ENCODE results near the gene RRP9.
"Not testable (repeated sequence)": the region's sequence is repeated elsewhere in the genome, so short reads cannot be mapped to it uniquely, and the experiment has no call there.

The RRP9 gene

DNA sequence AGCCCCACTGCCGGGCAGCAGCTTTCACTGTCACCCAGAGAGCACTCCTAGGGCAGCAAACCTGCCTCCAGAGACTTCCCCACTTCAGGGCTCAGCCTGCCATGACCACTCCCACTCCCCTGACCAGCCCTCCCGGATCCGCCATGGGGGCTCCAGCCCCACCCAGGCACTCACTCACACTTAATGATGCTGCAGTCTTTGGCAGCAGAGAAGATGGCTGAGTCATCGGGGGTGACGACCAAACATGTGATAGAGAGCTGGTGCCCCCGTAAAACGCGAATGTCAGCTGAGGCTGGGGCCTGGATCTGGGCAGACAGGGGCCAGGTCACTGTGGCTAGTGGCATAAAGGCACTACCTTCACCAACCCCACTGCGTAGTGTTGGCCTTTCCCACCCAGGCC, 4.7 kb downstream of the RRP9 start:
- DNase-seq = no peak

DNA sequence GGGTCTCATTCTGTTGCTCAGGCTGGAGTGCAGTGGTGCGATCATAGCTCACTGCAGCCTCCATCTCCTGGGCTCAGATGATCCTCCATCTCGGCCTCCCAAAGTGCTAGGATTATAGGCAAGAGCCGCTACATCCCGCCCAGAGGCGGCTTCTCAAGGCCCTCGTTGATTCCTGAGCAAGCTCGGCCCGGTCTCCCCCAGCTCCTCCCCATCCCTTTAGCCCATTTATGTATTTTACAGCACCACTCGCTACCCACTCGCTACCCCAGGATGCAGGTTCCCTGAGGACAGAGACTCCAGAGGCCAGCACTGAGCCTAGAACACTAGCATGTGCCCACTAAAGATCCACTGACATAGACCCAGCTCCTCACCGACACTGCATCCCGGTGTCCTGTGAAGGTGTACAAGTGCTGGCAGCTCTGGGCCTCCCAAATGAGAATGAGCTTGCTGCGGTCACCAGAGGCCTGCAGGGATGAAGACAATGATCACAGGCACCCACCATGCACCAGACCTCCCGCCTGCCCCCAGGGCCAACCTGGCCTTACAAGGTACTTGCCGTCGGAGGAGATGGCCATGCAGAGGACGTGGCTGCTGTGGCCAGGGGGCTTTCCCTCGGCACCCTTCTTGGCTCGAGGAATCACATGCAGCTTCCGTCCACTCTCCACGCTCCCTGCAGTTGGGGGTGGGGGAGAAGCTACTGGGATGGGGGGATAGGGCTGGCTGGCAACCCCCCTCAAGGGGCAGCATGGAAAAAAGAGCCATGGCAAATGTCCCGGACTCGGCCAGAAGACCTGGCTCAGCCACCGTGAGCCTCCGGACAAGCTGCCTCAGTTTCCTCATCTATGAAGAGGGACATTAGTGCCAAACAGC, 5.6 kb downstream of the RRP9 start:
- no peak for DNase-seq

DNA sequence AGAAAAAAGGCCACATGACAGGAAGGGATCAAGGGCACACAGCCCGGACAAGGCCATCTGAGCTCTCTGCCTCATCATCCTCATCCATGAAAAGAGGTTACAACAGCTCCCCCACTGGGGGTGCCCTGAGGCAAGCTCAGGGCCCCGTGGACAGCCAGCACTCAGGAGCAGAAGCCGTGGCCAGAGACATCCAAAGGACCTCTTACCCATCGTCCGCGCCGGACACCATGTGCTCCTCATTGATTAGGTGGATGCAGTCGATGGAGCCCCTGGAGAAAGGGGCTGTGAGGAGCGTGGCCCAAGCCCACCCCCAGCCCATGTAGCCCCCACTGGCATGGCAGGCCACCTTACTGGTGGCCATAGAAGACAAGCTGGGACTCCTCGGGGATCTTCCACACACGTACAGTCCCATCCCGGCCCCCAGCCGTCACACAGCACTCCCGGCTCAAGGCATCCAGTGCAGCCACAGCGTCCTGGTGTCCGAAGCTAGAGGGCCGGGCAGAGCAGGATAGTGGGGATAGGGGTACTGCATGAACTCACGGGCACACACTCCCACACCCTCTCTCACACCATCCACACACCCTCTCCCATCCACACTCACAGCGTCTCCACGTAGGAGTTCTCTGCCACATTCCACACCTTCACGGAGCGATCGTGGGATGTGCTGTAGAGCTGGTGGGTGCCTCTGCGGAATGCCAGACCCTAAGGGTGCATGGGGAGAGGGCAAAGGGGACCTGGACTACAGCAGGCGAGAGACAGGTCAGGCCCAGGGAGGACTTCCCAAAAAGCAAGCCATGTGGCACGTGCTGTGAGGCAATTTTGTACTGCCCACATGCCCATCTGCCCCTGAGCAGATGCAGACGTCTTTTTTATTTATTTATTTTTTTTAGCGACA, 6.5 kb downstream of the RRP9 start:
- DNase-seq = no peak

DNA sequence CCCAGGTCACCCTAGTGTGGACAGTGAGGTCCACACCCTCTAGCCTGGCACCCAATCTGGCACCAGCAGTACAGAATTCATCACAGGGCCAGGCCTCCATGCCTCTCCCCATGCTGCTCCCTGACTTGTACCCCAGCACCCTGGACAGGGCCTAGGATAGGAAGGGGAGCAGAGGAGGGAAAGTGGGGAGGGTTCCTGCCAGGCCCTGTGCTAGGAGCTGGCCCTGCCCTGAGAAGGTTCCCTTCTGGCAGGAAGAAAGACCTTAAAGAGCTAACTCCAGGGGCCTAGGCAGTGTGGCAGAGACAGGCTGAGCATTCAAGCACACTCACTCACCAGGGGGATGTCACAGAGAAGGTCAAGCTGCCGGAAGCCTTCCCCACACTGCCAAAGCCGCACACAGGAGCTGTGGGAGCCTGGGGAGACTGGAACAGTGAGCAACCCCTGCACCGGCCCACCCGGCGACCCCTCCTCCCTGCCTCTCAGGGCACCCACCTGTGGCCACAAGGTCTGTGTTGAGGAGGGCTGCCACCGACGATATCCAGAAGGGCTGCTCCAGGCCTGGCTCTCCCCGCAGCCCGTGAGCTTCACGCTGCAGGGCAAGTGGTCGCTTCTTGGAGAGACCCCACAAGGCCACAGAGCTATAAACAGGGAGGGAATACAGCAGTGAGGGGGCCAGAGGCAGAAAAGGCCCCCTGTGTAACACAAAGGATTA, 7.4 kb downstream of the RRP9 start:
- DNase-seq = no peak

DNA sequence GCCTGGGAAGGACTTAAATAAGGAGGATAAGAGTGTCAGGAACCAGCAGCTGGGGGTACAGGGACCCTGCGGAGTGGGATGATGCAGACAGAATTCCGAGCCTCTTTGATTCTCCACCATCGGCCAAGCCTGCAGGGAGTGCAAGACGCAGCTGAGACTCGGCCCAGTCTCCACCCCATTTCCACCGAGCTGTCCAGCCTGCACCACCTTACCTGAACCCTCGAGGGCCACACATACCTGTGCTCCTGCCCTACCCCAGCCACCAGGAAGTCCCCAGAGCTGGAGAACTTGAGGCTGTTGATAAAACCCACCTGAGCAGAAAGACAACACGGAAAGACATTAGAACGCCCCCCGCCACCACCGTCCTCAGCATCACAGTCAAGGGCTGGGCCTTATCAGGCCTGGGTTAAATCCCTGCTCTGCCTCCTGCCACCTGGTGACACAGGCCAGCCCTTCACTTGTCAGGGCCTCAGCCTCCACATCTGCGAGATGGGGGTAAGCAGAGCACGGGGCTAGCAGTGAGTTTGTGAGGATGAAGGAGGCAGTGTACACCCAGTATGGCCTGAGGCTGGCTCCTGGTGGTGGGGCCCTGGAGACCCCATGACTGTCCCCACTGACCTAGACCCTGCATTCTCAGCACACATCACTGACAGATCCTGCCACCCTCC, 8.1 kb downstream of the RRP9 start:
- DNase-seq = no peak

DNA sequence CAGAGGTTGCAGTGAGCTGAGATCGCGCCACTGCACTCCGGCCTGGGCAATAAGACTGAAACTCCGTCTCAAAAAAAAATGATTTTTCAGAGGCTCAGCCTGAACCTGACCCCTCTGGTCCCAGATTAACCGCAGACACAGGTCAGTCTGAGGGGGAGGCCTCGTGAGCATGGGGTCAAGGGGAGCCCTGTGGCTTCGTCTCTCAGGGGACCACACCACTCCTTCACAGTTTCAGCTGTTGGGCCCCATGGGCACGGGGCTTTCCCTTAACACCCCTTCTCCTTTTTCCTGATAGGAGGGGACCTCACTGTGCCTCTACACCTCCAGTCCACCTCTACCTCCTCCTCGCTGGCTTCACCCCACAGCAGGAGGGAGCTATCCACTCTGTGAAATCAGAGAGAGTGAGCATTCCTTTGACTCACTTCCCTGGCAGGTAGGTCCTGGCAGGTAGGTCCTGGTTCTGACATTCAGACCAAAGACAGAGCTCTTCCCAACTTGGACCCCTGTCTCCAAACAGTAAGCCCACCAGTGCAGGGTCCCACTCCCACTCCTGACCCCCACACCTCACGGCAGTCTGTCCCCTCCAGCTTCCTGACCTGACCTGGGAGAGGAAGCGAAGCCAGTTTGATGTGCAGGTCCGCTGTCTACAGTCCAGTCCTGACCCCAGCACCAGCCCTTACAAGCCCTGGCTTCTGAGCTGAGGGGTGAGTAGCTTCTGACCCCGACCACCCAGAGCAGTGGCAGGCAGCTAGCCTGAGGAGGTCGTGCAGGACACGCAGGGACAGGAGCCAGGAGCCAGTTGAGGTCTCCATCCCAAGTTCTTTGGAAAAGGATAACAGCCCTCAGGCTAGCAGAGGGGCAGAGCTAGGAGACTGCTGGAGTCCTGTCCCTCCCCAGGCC, 9.0 kb downstream of the RRP9 start:
- no peak for DNase-seq

DNA sequence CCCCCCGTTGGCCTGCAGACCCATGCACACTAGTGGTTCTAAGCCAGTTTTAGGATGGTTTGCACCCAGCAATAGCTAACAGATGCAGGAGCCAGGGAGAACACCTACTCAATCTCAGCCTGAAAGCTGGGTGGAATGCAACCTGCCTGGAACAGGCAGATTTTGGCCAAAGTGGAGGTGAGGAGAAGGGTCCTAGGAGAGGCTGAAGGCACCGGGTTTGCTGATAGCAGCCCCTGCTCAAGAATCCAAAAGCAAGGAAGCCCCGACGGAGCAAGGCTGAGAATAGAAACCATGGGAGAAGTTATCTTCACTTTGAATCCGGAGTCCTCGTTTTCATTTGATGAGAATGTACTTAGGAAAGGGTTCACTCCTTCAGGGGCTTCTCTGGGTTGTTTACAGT, 9.9 kb downstream of the RRP9 start:
- no peak for DNase-seq

DNA sequence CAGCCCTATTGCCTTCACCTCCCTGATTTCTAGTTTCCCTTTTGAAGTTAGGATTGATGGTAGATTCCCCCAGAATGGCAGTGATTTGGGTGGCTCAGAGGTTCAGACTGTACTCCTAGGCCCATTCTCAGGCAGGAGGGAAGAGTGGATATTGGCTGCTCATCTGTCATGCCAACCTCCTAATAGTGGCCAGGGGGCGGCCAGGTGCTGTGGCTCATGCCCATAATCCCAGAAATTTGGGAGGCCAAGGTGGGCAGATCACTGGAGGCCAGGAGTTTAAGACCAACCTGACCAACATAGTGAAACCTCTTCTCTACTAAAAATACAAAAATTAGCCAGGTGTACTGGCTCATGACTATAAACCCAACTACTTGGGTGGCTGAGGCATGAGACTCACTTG, 11.3 kb downstream of the RRP9 start:
- DNase-seq = no peak

DNA sequence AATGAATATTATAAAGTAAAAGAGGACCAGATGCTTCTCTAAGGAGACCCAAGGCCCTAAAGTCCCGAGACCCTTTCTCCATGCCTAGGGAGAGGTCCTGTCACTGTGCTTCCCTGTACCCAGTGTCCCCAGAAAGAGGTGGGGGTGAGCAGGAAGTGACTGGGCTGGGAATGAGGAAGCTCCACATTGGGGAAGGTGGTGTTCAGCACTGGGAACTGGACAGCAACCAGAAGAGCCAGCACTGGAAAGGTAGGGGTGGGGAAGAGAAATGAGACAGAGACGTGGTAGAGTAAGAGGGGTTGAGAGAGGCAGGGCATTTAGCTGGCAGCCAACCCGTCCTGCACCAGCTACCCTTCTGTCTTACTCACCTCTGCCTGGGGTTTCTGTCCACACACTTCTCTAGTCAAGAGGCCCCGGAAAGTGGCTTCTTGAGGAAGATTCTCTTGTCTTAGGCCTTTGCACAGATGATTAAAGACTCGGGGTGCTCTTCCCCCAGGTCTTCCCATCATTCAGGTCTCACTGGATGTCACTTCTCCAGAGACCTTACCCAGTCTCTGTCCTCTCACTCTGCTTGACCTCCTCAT, 12.2 kb downstream of the RRP9 start:
- no peak for DNase-seq

DNA sequence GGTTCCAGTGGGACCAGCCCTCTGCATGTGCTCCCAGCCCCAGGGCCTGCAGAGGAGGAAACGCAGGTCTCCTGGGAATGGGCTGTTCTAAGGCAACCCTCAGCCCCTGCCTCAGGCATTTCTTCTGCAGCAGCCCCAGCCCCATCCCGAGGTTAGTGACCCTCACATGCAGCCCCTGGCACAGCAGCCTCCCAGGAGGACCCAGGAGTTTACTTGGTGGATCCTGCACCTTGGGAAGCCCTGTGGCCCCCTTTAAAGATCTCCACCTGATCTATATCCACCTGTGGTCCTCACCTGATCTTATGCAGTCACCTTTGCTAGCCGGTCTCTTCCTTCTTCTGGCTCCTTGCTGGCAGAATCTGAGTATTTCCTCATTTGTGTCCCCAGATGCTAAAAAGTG, 12.7 kb downstream of the RRP9 start:
- DNase-seq = not testable (repeated sequence)

DNA sequence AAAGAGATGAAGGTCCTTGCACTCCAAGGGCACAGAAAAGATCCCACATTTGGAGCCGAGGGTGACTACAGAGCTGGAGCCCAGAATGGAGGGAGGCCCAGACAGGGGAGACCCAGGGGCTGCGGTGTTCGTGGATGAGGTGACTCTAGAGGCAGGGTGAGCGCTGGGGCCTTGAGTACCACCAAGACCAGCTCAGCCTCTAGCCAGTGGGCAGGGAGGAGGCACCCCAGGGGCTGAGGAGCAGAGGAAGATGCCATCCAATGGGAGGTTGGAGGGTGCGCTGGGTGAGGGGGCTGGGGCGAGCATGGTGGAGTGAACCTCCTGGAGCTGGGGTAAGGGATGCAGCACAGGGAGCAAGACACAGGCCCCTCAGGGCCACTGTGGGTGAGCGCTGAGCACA, 13.3 kb downstream of the RRP9 start:
- DNase-seq = no peak

DNA sequence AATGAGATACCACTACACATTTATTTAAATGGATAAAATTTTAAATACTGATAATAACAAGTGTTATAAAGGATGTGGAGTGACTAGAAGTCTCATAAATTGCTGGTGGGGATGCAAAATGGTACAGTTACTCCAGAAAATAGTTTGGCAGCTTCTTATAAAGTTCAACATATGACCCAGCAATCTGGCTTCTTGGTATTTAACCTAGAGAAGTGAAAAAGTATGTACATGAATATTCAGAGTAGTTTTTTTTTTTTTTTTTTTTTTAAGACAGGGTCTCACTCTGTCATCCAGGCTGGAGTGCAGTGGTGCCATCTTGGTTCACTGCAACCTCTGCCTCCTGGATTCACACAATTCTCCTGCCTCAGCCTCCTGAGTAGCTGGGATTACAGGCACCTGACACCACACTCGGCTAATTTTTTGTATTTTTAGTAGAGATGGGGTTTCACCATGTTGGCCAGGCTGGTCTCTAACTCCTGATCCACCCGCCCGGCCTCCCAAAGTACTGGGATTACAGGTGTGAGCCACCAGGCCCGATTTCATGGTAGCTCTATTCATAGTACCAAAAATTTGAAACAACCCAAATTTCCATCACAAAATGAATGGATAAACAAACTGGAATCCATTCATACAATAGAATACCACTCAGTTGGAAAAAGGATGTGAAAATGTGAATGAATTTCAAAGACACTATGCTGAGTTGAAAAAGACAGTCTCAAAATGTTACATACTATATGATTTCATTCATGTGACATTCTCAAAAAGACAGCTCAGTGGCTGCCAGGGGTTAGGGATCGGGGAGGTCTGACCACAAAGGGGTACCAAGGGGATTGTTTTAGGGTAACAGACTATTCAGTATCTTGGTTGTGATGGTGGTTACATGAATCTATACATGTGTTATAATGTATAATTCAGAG, 14.4 kb downstream of the RRP9 start:
- DNase-seq = no peak

DNA sequence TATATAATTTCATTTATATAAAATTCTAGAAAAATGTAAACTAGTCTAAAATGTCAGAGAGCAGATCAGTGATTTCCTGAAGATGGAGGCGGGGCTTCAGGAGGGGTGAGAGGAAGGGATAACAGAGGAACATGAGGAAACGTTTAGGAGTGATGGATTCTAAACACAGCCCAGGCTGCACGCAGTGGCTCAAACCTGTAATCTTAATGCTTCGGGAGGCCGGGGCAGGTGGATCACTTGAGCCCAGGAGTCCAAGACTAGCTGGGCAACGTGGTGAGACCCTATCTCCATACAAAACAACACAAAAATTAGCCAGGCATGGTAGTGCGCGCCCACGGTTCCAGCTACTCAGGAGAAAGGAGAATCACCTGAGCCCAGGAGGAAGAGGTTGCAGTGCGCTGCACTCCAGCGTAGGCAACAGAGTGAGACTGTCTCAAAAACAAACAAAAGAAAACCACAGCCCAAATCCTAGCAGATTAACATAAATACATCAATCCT, 20.6 kb downstream of the RRP9 start:
- DNase-seq = no peak

DNA sequence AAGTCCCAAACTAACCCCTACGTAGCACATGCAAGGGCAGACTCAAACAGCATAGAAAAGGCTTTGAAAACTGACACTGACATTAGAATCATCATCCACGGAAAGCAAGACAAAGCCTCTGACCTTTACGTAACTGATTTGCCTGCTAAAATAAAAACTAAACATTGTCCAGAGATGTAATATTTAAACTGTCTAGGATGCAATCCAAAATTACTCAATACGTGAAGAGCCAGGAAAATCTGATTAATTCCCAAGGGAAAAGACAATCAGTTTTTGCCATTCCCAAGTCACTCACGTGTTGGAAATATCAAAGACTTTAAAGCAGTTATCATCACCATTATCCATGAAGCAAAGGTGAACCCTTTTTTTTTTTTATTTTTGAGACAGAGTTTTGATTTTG, 25.3 kb downstream of the RRP9 start:
- DNase-seq = no peak

DNA sequence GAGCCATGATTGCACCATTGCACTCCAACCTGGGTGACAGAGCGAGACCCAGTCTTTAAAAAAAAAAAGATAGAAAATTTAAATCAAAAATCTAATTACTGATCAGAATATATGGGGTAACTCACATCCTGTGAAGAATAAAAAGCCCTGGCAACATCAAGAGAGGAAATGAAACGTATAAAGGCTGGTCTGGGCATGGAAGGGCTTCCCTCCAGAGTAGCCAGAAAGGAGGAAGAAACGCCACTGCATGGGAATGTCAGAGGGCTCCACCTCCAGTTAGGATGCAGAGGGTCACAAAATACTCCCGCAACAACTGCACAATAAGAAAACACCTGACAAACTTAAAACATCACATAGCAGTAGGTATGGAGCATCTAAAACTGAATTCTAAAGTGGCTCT, 33.7 kb downstream of the RRP9 start:
- no peak for DNase-seq

DNA sequence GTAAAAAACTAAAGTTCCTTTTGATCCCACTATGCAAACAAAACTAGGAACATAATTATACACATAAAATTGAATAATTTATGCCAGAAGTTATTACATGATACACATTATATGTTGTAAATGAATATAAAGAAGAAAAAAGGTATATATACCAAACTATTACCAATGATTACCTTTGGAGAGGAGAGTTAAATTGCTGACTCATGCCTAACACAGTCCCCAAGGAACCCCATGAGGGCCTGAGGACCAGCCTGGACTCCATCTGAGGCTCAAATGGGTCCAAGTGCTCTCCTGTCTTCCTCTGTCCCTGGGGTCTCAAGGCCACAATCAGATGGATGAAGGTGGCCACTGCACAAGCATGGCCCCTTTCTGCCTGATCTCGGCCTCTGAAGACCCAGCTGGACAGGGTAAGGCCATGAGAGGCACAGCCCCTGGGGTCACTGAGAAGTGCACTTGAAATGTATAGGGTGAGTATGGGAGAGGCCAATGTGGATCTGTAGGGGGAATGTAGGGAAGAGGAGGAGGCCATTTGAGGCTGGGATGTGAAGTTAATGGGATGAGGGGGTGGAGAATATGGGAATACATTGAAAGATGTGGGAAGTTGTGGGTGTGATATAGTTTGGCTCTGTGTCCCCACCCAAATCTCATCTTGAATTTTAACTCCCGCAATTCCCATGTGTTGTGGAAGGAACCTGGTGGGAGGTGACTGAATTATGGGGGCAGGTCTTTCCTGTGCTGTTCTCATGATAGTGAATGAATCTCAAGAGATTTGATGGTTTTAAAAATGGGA, 37.5 kb downstream of the RRP9 start:
- DNase-seq = no peak

DNA sequence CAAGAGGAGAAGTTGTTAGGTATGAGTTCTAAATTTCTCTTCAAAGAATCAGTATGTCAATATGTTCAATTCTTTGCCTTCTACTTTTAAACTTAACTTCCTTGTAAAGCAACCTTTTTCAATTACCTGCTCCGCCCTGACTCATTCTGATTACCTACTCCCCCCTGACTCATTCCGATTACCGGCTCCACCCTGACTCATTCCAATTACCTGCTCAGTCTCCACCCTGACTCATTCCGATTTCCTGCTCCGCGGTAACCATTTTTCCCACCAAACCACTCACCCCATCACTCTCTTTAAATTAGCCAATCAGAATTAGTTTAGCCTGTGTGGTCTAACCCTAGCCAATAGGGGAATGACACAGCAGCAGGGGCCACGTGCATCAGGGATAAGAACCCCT, 39.3 kb downstream of the RRP9 start:
- DNase-seq = peak; percentile 37

DNA sequence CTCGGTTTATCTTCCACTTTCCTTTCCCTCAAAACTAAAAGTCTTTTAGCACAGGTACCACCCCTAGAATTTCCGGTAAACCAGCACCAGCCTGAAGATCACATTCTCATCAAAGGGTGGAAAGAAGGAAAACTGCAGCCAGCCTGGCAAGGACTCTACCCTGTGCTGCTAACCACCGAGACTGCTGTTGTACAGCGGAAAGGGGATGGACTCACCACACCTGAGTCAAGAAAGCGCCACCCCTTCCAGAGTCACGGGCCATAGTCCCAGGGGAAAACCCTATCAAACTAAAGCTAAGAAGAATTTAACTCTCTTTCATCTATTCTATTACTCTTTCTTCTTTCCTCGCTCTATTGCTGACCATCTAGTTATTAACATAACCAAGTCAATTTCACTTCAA, 41.7 kb downstream of the RRP9 start:
- DNase-seq = not testable (repeated sequence)

DNA sequence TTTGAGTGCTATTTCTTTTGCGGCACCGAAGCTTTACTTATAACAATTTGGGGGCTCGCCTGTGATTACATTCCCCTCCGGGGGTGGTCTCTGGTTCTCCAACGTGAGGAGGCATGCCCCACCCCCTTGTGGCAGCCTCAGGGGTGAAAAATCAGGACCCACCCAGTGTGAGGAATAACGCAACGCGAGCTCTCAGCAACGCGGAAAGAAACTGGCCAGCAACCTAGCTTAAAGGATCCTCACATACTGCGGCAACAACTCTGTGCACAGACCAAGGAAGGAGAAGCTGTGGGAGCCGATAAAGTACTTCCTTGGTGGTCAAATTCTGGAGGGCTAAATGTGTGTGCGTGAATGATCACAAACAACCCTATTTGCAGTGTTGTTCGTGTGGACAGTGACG, 44.3 kb downstream of the RRP9 start:
- DNase-seq = no peak

Data from CD4-positive, alpha-beta T cell treated with Interleukin-6 for 4 hours (primary cell).